PC-3 (cell line): ENCODE data around the gene MSL1. TPM values are rescaled to one million over a fixed set of nuclear protein-coding genes. Genes with fewer than 3 reads are reported as not detected.

ENCODE experiments used
- ATAC-seq: fragments of 200-7000 bp; cut with Tn5 transposase; 2 replicates; pipeline ENCODE4 v1.9.1; 2020; ENCODE audit warnings: mild to moderate bottlenecking, moderate library complexity
- BruUV-seq: library from RNA; stranded (reverse); fragments of 400-500 nt; replicated peaks from 2 replicates; lab custom pipeline; 2021; lab: Mats Ljungman, UMichigan
- CTCF ChIA-PET: fragments of 300-600 bp; sonication (Branson Sonifier 250); formaldehyde crosslinking; loops from one replicate; lab custom pipeline; 2022; ENCODE audit warnings: antibody characterized with exemption; lab: Charles Lee
- POLR2A ChIA-PET: fragments of 300-600 bp; sonication (Branson Sonifier 250); formaldehyde crosslinking; loops from one replicate; lab custom pipeline; 2022; ENCODE audit warnings: antibody characterized with exemption; ENCODE audit not compliant: unreplicated experiment; lab: Charles Lee
- DNase-seq: peaks from one replicate; pipeline ENCODE4 v3.0.0-alpha.2; 2015
- H2AFZ ChIP-seq: fragments of 300-600 bp; sonication (generic); 2 replicates; pipeline ENCODE4 v1.6.0; 2016; ENCODE audit warnings: antibody characterized with exemption, low read length
- H3F3A ChIP-seq: fragments of 300-600 bp; sonication (generic); one replicate; pipeline ENCODE4 v1.6.0; 2017; ENCODE audit warnings: antibody characterized with exemption, low read length, control low read depth, mild to moderate bottlenecking; ENCODE audit not compliant: unreplicated experiment
- H3K27ac ChIP-seq: fragments of 300-600 bp; sonication (generic); 2 replicates; pipeline ENCODE4 v1.5.1; 2016; ENCODE audit warnings: mild to moderate bottlenecking, low read length
- H3K27me3 ChIP-seq: fragments of 300-600 bp; sonication (generic); 2 replicates; pipeline ENCODE4 v1.6.1; 2016; ENCODE audit warnings: low read length, mixed read lengths
- H3K36me3 ChIP-seq: fragments of 300-600 bp; sonication (generic); 2 replicates; pipeline ENCODE4 v1.6.1; 2016; ENCODE audit warnings: low read depth, mixed run types, low read length, mixed read lengths
- H3K4me1 ChIP-seq: fragments of 300-600 bp; sonication (generic); 2 replicates; pipeline ENCODE4 v1.5.1; 2016; ENCODE audit warnings: low read length; ENCODE audit not compliant: insufficient read depth
- H3K4me2 ChIP-seq: fragments of 300-600 bp; sonication (generic); 2 replicates; pipeline ENCODE4 v1.6.0; 2016; ENCODE audit warnings: low read length
- H3K4me3 ChIP-seq: fragments of 300-600 bp; sonication (generic); 2 replicates; pipeline ENCODE4 v1.5.1; 2016; ENCODE audit warnings: mild to moderate bottlenecking, low read length, mixed read lengths
- H3K79me2 ChIP-seq: fragments of 300-600 bp; sonication (generic); 2 replicates; pipeline ENCODE4 v1.6.1; 2017; ENCODE audit warnings: low read length, mixed read lengths
- H3K9ac ChIP-seq: fragments of 300-600 bp; sonication (generic); 2 replicates; pipeline ENCODE4 v1.6.0; 2016; ENCODE audit warnings: mild to moderate bottlenecking, low read length
- H3K9me2 ChIP-seq: fragments of 300-600 bp; sonication (generic); replicated peaks from 2 replicates; pipeline ENCODE4 v1.6.1; 2016; ENCODE audit warnings: mixed run types, low read length, mixed read lengths
- H3K9me3 ChIP-seq: fragments of 300-600 bp; sonication (generic); 2 replicates; pipeline ENCODE4 v1.6.1; 2016; ENCODE audit warnings: low read length, mixed read lengths
- H4K20me1 ChIP-seq: fragments of 300-600 bp; sonication (generic); 2 replicates; pipeline ENCODE4 v1.6.1; 2016; ENCODE audit warnings: low read length, mixed read lengths
- EZH2 ChIP-seq: fragments of 300-600 bp; sonication (generic); IDR thresholded peaks from one replicate; pipeline ENCODE4 v1.6.1; 2017; ENCODE audit warnings: antibody characterized with exemption, mild to moderate bottlenecking, low read length; ENCODE audit not compliant: unreplicated experiment
- EZH2phosphoT487 ChIP-seq: fragments of 300-600 bp; sonication (generic); IDR thresholded peaks from 2 replicates; pipeline ENCODE4 v1.6.1; 2018; ENCODE audit warnings: mild to moderate bottlenecking, antibody characterized with exemption, low read length, borderline replicate concordance
- intact Hi-C: fragments of 100-400 bp; cut with micrococcal nuclease; formaldehyde crosslinking; loops from 2 replicates; pipeline ENCODE4 v1.9.0; 2023
- total RNA-seq: library from RNA; depleted of rRNA; stranded (reverse); fragments of >200 nt; gene quantifications from 2 replicates; pipeline ENCODE4 v1.2.3, GENCODE V29; 2014
- TF ChIP-seq, protein P1 (sequence below): fragments of 300-600 bp; sonication (generic); conservative IDR thresholded peaks from 2 replicates; pipeline ENCODE4 v1.5.1; 2017; ENCODE audit warnings: antibody characterized with exemption, low read depth, mild to moderate bottlenecking, low read length

The MSL1 gene
- total RNA-seq, 1 experiment from 2014 or later: 22.2 TPM

DNA sequence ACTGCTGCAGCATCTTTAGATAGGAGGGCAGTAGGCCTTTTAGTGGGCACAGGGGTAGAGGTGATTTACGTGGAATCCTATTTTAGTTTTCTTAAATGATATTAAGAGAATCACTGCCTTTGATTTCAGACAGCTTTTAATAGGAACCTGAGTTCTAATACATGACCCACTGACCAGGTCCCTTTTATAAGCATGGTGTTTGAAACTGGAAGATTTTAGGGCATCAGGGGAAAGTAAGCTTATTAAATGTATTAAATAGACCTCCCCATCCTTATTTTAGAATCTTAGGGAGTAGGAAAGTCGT is 2.0 kb downstream of the MSL1 start:
- Histone ChIP-seq H3K27me3 (no peaks in the 10 kb centered on the region), H3K4me1 (peaks cover 4% of the 10 kb centered on the region), H3K79me2 (peaks cover 65% of the 10 kb centered on the region), H3K4me3 (peak overlapping the region; percentile 99), H4K20me1 (0 out of 2 replicates have a peak, but pooled peaks cover 7% of the 10 kb centered on the region), H3K27ac (no peak overlapping the region), H3K9me3 (no peaks in the 10 kb centered on the region), H3F3A (no peaks in the 10 kb centered on the region), H3K36me3 (peaks cover 15% of the 10 kb centered on the region), H3K9me2 (no peaks in the 10 kb centered on the region), H2AFZ (no peak overlapping the region), H3K4me2 (peak overlapping the region; percentile 97), H3K9ac (peak overlapping the region; percentile 93)
- ChIA-PET POLR2A (interaction anchor here (0.5 to 1.1 kb wide), 4 partner anchors 10 to 524 kb away, joined by 3 to 11 read pairs (median 6); partner anchors contain the start of gene SMARCE1), CTCF (interaction anchor here (2.1 kb wide), 1 partner anchor 10 kb away, joined by 18 read pairs; no protein-coding TSS in a partner anchor)
- ATAC-seq (no peak), DNase-seq (no peak)
- intact Hi-C loops: loop anchor here (1.0 kb wide), 1 partner anchor 10 kb away; no protein-coding TSS in a partner anchor
- BruUV-seq: TSS peak; percentile 64
- TF ChIP-seq EZH2phosphoT487: no peak
- TF ChIP-seq, protein P1, sequence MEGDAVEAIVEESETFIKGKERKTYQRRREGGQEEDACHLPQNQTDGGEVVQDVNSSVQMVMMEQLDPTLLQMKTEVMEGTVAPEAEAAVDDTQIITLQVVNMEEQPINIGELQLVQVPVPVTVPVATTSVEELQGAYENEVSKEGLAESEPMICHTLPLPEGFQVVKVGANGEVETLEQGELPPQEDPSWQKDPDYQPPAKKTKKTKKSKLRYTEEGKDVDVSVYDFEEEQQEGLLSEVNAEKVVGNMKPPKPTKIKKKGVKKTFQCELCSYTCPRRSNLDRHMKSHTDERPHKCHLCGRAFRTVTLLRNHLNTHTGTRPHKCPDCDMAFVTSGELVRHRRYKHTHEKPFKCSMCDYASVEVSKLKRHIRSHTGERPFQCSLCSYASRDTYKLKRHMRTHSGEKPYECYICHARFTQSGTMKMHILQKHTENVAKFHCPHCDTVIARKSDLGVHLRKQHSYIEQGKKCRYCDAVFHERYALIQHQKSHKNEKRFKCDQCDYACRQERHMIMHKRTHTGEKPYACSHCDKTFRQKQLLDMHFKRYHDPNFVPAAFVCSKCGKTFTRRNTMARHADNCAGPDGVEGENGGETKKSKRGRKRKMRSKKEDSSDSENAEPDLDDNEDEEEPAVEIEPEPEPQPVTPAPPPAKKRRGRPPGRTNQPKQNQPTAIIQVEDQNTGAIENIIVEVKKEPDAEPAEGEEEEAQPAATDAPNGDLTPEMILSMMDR: no peak
- no peak for TF ChIP-seq EZH2

DNA sequence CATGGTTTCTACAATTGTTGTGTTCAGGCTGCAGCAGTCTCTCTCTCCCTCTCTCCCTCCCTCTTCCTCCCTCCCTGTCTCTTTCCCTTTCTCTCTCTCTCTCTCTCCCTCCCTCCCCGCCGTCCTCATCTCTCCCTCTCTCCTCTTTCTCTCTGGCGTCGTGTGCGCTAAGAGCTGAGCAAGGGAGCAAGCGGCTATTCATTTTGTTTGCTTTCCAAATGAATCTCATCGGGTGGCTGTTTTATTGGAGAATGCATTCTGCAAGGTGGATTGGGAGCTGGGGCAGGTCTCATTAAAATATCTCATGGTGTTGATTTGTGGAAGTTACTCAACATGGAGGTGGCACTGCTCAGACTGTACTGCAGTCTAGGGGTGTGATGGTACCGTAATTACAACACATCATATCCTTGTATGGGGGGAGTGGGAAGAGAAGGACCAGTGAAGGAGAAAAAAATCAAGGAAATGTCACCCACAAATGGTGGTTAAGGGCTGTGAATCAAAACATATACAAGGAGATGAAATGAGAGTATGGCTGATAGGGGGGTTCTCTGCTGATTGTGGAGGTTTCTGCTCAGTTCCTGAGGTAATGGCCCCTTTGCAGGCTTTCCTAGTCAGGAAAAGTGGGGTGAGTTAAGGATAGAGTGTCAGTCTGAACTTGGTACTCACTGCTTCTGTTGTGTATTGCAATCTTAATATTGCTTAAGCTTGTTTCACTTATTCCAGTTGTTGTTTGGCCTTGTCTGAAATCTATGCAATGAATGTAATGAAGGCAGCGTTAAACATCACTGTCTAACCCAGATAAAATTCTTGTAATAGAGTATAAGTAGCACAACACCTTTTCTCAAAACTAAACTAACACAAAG is 2.7 kb downstream of the MSL1 start:
- H4K20me1 ChIP-seq: 0 out of 2 replicates have a peak, but pooled peaks cover 7% of the 10 kb centered on the region

More for the DNA sequence above, 2.7 kb downstream of the MSL1 start:
- peaks cover 65% of the 10 kb centered on the region for H3K79me2 ChIP-seq
- peaks cover 19% of the 10 kb centered on the region for H3K36me3 ChIP-seq
- DNase-seq (peak; percentile 15), ATAC-seq (peak; percentile 23)
- intact Hi-C loops: loop anchor here (1.0 kb wide), 1 partner anchor 11 kb away; no protein-coding TSS in a partner anchor
- H3K9me2 ChIP-seq: no peaks in the 10 kb centered on the region
- CTCF ChIA-PET: interaction anchor here (2.1 kb wide), 1 partner anchor 11 kb away, joined by 18 read pairs; no protein-coding TSS in a partner anchor
- no peaks in the 10 kb centered on the region for H3K9me3 ChIP-seq
- POLR2A ChIA-PET: interaction anchor here (0.6 to 1.1 kb wide), 5 partner anchors 11 to 1006 kb away, joined by 3 to 11 read pairs (median 3); no protein-coding TSS in a partner anchor
- TF ChIP-seq, protein P1: no peak
- TF ChIP-seq EZH2phosphoT487: no peak
- no peak for TF ChIP-seq EZH2
- peak overlapping the region; percentile 99 for H3K4me3 ChIP-seq
- H3K4me1 ChIP-seq: peaks cover 4% of the 10 kb centered on the region
- H3K27me3 ChIP-seq: no peaks in the 10 kb centered on the region
- no TSS peak for BruUV-seq
- peak overlapping the region; percentile 93 for H3K9ac ChIP-seq
- H3K27ac ChIP-seq: no peak overlapping the region
- peak overlapping the region; percentile 97 for H3K4me2 ChIP-seq
- no peaks in the 10 kb centered on the region for H3F3A ChIP-seq
- no peak overlapping the region for H2AFZ ChIP-seq
